Left ventricle myocardium superior (tissue), 1 donor: ENCODE results near the gene PDK2. TPM values are rescaled to one million over a fixed set of nuclear protein-coding genes. Genes with fewer than 3 reads are reported as not detected.
A peak's percentile ranks its signal among the peaks of the same experiment; 100 is the strongest.

Experiments used
- ATAC-seq: fragments of 200-7000 bp; cut with Tn5 transposase; one replicate; pipeline ENCODE4 v1.9.1; 2020; ENCODE audit warnings: mild to moderate bottlenecking, moderate library complexity
- DNase-seq: peaks from one replicate; pipeline ENCODE4 v3.0.0-alpha.2; 2020
- intact Hi-C: fragments of 100-400 bp; cut with micrococcal nuclease; formaldehyde crosslinking; loops from one replicate; pipeline ENCODE4 v1.11.0; 2022
- total RNA-seq: library from RNA; stranded (reverse); fragmentation: NEBNext Ultra II Directional; extraction: Animal tissue kit (Norgen Biotek cat#: 25700); gene quantifications from one replicate; pipeline ENCODE4 v1.2.1, GENCODE V29; 2021
- donor health status: DM: no; HTN: yes; CAD: no; lungs with severe emphysema.

The PDK2 gene
- total RNA-seq, 1 donor from 2014 or later, result 277 TPM

DNA sequence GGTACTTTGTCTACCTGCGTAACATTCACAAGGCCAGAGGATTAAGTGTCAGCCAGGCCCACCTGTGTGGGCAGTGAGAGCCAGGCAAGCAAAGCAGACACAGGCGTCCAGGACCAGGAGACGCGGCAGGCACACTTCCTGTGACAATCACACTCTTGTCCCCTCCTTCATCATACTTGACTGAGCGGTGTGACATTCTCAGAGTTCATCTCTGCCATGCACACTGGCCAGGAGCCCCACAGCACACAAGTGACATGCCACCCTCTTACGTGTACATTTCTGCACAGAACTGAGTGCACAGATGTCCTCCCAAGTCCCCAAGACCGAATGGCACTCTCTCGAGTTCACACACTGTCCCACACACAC lies 46.6 kb downstream of the PDK2 start:
- no peak for DNase-seq
- no peak for ATAC-seq
- intact Hi-C loops, result no loop called here

DNA sequence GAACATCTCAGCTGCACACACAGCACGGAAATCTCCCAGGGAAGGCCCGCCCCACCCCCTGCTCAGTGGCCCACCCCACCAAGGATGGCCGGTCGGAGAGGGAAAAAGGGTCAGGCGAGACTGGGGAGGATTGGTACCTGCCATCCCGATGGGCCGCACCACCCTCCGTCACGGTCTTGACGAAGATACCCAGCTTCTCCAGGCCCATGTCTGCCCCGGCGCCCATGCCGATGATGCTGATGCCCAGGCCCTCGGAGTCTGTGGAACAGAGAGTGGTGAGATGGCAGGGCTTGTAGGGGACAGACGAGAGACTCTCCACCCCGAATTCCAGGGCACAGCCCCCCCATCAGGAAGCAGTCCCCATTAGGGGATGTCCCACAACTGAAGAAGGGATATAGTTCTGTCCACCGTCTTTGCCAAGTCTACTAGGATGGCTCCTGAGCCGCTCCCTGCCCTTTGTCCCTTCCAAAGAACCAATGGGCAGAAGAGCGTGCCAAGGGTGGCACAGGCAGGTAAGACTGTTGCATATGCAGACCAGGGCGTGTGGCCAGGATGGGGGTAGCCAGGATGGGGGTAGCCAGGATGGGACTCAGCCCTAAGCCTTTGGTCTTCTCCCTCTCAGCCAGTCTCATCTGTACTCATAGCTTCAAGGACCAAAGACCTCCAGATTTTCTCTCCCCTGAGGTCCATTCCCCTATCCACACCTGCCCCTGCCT lies 48.5 kb downstream of the PDK2 start:
- intact Hi-C loops, result no loop called here
- DNase-seq (no peak), ATAC-seq (no peak)

DNA sequence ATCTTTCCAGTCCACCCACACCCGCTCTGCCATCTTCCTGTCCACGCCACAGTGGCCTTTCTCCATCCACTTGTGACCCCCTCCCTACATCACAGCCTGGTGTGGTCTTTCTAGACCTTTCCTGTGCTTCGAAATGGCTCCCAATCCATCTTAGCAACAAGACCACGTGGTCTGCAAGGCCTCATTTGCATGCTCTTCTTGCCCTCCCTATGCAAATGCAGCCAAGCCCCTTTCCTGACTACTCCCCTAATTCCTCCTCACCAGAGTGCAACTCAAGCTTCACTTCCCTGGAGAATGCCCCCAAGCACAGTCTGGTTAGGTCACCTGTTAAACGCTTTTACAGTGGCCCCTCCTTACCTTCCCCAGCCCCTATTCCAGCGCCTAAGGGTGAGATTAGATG lies 49.2 kb downstream of the PDK2 start:
- intact Hi-C loops, result no loop called here
- ATAC-seq, result no peak
- DNase-seq, result no peak

DNA sequence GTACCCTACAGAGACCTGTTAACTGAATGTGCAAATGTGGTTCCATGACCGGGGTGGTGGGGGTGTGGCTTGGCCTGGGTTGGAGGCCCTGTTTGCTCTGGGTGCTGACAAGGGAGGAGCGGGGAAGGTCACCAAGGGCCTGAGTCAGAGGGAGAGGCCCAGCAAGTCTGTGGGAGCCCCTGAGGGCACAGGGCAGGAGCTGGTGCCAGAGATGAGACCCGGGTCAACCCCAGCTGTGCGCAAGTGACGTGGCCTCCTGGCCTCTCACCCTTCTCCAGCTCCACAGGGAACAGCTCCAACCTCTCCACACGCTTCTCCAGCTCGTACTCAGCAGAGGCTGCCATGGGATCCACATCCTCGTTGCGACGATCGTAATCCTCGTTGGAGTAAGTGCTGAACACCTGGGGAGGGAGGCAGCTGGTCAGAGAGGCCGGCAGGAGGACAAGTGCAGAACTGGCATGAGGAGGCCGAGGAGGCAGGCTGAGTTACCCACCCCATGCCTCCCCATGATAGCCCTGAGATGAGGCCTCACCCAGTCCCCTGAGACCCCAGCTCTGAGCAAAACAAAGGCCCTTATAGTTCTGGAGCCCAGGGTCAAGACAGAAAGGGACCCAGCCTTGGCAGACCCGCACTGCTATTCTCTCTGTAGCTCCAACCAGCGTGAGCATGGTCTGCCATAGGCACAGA lies 49.8 kb downstream of the PDK2 start:
- peak; percentile 71 for DNase-seq
- intact Hi-C loops, result no loop called here
- no peak for ATAC-seq

DNA sequence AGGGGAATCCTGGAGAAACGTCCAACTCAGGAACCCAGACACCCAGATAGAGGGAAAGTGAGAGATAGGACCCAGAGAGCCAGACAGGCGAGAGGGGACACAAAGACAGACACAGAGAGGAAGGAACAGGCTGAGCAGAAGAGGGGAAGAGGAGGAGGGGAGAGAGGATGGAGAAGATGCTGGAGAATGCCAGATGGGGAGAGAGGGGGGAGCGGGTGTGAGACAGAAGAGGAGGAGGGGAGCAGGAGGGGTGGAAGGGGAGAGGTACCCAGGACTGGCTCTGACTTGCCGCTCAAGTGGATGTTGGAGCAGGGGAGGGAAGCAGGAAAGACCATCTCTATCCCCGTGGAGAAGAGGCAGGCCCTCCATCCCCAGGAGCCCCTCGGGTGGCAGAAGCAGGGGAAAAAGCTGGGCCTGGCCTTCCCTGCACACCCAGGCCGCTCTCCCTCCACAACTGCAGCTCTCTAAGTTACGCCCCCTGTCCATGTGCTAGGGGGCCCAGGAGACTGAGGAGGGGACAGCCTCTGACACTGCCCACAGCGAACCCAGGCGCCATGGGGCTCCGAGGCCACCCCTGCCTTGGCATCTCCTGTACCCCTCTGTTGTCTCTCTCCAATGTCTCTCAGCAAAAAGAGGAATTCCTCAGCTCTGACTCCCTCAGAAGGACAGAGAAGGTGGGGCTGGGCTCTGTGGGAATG lies 50.5 kb downstream of the PDK2 start:
- ATAC-seq (no peak), DNase-seq (no peak)
- intact Hi-C loops, result no loop called here

DNA sequence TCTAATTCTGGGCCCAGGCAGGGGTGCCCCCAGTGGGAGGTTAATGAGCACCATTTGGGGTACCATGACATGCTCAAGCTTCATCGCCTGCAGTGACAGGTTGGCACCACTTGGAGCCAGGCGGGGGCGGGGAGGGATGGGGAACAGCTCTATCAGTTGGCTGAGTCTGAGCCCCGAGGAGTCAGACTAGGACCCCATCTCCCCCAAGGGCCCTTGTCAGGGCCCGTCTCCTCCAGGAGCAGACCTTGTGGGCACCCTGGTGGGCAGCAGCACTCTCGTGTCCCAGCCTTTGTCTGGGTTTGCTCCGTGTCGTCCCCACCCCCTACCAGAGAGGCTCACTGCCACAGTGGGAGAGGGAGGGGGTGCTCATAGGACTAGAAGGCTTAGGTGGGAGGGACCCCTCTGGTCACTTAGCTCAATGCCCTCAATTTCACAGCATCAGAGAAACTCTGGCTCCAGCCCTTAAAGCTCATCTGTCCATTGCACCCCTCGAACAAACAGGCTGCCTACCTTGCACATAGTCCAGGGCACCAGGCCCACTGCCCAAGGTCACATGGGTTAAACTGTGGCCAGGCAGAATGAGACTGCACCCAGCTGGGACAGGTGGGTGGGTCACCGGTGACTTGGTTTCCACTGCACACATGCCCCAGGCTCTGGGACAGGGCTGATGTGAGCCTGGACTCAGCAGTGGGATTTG lies 51.2 kb downstream of the PDK2 start:
- intact Hi-C loops, result no loop called here
- no peak for DNase-seq
- no peak for ATAC-seq

DNA sequence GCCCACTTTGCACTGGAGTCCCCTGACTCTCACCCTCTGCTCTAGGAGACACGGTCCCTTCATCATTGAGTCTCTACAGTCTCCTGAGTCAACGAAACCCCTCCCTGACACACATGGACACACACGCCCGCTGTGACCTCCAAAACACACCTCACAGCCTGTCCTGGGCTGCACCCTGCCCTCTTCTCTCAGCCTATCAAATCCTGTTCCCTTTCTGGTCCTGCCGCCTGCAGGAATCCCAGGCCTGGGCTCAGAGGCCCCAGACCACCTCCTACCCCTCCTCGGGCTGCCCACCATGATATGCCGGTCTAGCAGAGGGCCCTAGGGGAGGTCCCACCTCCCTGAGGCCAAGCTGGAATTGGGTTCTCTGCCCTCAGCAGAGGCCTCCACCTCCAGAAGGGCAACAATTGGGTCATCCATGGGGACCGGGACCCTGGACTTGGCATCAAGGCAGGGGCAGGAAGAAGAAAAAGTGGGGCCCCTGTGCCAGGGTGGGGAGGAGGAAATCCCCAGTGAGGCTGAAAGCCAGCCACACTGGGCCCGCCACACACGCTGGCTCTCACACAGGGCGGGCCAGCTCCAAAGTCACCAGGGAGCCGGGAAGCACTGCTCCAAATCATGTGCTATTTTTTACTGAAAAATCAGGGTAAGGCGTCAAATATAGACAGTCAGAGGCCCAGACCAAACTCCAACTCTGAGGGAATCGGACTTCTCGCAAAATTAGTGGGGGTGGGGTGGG lies 51.9 kb downstream of the PDK2 start:
- peak; percentile 6 for ATAC-seq
- intact Hi-C loops, result no loop called here
- peak; percentile 67 for DNase-seq

DNA sequence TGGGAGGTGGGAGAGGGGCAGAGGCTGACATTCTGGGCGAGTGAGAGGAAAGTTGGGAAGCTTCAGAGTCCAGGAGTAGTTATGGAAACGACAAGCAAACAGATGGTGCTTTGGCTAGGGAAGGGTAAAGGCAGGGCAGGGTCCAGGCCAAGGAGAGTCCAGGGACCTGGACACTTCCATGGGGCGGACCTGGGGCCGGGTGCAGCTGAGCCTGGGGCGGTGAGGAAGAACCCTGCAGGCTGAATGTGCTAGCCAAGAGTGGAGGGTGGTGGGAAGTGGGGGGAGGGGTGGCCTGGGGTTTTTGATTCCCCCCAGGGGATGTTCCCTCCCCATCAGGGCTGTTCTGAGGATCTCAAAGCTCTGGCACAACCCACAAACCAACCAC lies 52.7 kb downstream of the PDK2 start:
- peak; percentile 16 for ATAC-seq
- intact Hi-C loops, result no loop called here
- peak; percentile 67 for DNase-seq

DNA sequence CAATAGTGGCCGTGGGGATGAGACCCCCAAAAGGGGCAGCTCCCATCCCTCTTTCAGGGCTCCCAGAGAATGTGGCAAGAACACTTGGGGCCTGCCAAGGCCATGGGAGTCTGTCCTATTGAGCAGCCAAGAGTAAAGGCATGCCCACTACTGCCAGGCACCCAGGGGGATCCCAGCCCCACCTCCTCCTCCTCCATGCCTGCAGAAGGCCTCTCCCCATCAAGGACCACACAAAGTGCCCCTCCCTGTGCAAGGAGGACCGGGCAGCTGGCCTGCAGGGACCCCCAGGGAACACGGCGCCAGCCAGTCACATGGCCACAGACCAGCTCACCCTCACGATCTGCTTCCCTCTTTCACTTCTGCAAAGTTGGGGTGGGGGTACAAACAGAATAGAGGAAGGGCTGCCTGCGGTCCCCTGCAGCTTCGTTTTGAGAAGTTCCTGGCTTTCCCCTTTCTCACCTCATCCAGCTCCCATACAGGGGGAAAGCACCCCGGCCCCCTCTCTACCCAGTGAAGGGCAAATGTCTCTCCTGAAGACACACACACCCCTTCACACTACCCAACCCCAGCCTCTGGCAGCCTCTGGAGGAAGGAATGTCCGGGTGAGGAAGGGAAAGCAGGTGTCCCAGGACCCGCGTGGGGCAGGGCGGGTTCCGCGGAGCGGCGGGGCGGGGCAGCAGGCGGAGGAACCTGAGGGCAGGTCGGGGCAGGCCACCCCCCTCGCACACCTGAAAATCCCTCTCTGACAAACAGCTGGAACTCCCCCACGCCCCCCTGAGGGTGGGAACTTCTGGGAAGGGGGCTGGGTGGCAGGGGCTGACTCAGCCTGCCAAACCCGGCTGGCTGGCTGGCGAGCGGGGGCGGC lies 53.3 kb downstream of the PDK2 start:
- ATAC-seq (peak; percentile 7), DNase-seq (peak; percentile 67)
- intact Hi-C loops, result no loop called here

DNA sequence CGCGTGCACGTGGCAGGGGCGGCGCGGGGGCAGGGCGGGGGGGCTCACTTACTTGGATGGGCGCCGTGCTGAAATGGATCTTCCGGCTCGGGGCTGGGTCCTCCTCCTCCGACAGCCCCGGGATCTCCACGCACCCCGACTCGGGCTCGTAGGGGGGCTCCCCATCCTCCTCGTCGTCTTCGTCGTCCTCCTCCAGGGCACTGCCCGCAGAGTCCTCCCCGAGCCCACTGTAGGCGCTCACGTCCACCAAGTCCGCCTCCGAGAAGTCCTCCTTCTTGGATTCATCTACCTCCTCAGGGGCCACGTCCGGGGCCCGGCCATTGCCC lies 53.9 kb downstream of the PDK2 start:
- ATAC-seq (peak; percentile 0), DNase-seq (no peak)
- intact Hi-C loops, result no loop called here

DNA sequence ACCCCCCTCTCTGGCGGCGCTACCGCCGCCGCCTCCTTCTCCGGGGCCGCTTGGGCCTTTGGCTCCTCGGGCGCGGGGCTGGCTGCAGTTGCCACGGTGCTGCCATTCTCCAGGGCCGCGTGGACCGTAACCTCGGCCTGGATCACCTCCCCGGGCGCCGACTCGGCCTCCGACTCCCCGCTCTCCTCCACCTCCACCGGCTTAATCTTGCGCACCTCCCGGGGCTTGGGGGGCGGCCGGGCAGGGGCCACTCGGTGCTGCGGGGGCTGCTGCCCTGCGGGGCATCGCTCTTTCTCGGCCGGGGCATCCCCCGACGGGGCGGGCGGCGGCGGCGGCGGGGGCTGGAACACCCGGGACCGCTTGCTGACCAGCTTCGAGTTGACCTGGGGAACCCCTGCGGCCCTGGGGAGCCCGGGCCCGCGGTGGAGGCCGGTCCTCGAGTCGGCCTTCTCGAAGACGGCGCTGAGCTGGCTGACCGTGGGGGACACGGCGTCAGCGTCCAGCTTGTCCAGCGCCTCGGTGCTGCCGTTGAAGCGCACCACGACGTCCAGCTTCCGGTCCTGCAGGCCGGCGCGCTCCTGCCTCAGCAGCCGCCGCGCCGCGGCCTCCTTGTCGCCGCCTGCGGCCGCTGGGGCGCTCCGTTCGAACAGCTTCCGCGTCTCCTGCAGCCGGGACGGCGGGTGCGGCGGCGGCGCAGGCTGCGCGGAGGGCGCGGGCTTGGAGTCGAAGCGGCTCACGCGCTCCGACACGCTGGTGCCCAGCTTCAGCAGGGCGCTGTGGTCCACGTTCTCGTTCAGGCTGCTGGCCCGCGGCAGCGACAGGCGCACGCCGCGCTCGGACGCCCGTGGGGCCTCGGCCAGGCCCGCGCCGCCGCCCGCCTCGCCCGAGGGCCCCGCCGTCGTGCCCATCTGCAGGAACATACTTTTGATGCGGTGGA lies 54.5 kb downstream of the PDK2 start:
- intact Hi-C loops, result no loop called here
- DNase-seq (peak; percentile 80), ATAC-seq (peak; percentile 3)

DNA sequence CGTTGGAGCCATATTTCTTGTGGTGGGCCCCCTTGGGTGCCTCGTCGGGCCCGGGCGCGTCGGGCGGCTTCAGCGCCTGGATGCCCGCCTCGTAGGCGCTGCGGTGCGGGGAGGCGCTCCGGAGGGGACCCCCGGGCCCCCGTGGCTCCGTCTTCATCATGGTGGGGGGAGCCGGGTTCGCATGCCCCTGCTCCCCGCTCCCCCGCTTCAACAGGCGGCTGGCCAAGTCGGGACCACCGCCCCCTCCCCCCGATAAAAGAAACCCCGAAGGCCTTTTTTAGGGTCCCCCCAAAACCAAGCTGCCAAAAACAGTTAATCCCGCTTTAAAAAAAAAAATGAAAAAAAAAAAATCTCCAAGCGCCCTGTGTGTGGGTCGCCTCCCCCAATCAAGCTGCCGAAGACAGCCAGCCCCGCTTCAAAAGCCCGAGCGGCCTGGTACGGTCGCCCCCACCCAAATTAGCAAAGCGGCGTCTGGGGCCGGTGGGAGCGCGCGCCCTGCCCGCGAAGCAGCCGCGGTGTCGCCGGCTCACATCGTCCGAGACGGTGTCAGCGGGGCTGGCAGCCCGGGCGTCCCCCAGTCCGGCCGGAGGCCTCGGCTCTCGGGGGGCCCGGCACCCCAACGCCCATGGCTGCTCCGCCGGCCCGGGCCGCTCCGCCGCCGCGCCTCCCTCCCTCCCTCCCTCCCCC lies 55.3 kb downstream of the PDK2 start, which contains the start of gene PPP1R9B:
TSS of gene PPP1R9B (minus strand) at position 324 of the 687 bp plus-strand sequence. CDS start at position 160, 164 bp downstream.
- ATAC-seq, result peak; percentile 0
- DNase-seq, result no peak
- intact Hi-C loops, result no loop called here

DNA sequence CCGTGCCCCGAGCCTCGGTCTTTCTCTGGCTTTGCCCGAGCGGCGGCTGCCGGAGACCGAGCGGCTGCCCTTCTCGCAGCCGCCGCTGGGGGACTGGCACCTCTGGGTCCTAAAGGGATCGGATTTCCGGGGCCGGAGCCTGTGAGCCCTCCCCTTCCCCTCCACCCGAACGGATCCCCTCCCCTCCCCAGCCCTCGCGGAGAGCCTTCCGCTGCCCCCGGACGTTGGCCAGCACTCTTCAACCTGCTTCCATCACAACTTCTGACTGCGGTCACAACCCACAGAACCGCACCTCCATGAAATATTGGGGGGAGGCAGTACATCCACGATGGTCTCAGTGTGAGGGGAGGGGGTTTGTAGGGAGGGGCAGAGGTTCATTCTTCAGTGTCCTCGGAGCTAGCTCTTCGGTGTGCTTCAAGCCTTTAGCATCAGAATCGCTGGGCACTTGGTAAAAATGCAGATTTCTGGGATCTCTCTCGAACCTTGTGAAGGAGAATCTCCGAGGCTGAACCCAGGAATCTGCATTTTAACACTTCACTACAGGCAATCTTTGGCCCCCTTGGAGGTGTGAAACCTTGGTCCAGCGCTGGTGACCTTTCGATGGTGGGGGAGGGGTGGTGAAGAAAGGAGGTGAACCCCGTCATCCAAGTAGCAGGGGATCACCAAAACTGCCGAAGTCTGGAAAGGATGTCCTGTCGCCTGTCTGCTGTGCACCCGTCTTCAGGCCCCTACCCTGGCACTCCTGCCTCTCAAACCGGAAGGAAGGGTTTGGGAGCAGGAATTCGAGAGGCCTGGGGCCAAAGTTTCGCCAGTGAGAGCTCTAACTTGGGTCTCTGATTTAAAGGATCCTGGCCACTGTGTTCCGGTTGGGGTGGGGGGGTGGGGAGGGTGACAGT lies 56.1 kb downstream of the PDK2 start:
- DNase-seq, result peak; percentile 93
- peak; percentile 75 for ATAC-seq
- intact Hi-C loops, result no loop called here

DNA sequence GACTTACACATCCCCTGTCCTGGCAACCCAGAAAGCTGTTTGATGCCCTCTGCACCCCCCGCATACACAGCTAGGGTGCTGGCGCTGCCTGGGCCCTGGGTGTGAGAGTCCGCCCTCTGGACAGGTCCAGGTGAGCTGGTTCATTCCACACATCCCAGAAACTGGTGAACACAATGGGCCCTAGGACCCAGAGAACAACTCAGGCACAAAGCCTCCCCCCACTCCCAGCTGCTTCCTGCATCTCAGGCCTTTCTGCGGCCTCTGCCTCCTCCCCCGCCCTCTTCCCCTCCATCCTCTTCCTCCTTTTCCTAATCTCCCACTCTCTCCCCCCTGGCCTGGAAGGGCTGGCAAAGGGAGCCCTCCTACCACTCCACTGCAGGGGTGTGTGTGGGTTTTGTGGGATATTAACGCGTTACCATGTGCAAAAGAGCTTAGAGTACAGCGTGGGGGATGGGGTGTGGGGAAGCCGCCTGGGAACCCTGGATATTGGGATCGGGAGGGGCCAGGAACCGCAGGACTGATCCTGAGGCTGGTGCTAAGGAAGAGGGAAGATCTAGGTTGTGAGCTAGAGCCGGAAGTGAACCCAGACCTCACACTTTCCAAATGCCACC lies 56.9 kb downstream of the PDK2 start:
- ATAC-seq (peak; percentile 69), DNase-seq (peak; percentile 84)
- intact Hi-C loops, result no loop called here

DNA sequence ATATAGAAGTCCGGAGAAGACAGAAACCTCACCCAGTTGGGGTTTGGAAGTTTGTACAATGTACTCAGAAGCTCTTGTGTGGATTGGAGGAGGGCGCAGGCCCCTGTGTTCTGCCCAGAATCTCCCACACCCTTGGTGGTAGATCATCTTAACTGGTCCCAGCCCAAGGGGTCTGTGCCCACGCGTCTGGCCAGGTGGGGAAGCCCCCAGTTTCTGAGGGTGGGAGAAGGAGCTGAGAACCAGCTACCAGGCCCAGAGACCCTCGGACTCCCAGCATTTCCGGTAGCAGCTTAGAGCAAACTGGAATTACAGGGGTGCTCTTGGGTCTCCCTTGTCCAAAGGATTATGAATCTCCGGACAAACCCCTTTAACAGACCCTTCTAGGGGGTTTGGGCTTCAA lies 57.6 kb downstream of the PDK2 start:
- DNase-seq (no peak), ATAC-seq (no peak)
- intact Hi-C loops, result no loop called here
